LNCaP clone FGC (cell line): ENCODE measurements around the gene CEACAM18.

Experiments
- DNase-seq: peaks from one replicate; pipeline ENCODE4 v3.0.0-alpha.2; 2011; ENCODE audit warnings: low read depth
- H3K4me3 ChIP-seq: 2 replicates; pipeline ENCODE4 v1.5.1; 2011; ENCODE audit warnings: mild to moderate bottlenecking, low read depth, low read length, control low read depth
- CTCF ChIP-seq: IDR thresholded peaks from 2 replicates; pipeline ENCODE4 v1.5.1; 2012; ENCODE audit warnings: mild to moderate bottlenecking; ENCODE audit not compliant: control insufficient read depth, insufficient read depth; ENCODE audit errors: extremely low read depth

The CEACAM18 gene

GRCh38 chr19:51505904-51506303, 27.6 kb downstream of the CEACAM18 start:
- no peak for DNase-seq
- TF ChIP-seq CTCF, result no peak
- H3K4me3 ChIP-seq, result no peak overlapping the region

- no peak overlapping the region for H3K4me3 ChIP-seq
- no peak for TF ChIP-seq CTCF
- no peak for DNase-seq
These were observed 28.9 kb downstream of the CEACAM18 start for GRCh38 chr19:51507192-51507591.

GRCh38 chr19:51507640-51508058, 29.3 kb downstream of the CEACAM18 start:
- no peak overlapping the region for H3K4me3 ChIP-seq
- no peak for DNase-seq
- no peak for TF ChIP-seq CTCF

GRCh38 chr19:51508059-51508733, 29.9 kb downstream of the CEACAM18 start:
- DNase-seq, result no peak
- H3K4me3 ChIP-seq, result no peak overlapping the region
- TF ChIP-seq CTCF, result no peak

GRCh38 chr19:51509823-51510660, 31.7 kb downstream of the CEACAM18 start:
- TF ChIP-seq CTCF, result no peak
- H3K4me3 ChIP-seq, result no peak overlapping the region
- no peak for DNase-seq

- no peak for DNase-seq
- peak; percentile 26 for TF ChIP-seq CTCF
- H3K4me3 ChIP-seq, result no peak overlapping the region
These were observed 33.0 kb downstream of the CEACAM18 start for GRCh38 chr19:51511353-51511752.
